K562 (cell line): Measurements from ENCODE around the gene GABARAP.

ENCODE experiments used
- CTCF ChIP-seq, 3 experiments: IDR thresholded peaks in 2 of 3; conservative IDR thresholded peaks in 1 of 3; 2 replicates each; pipeline ENCODE4 v1.5.1; 2011 to 2012; ENCODE audit warnings: low read length in 3 of 3, mild to moderate bottlenecking in 3 of 3, control low read depth in 2 of 3, improper control_type of control experiment in 1 of 3, inconsistent platforms in 1 of 3, low read depth in 1 of 3, mixed read lengths in 1 of 3, moderate library complexity in 1 of 3; ENCODE audit not compliant: insufficient read depth in 2 of 3
- GATAD2B ChIP-seq: fragments of 450-650 bp; IDR thresholded peaks from 2 replicates; pipeline ENCODE4 v1.6.1; 2017; ENCODE audit warnings: mild to moderate bottlenecking, borderline replicate concordance
- MTA3 ChIP-seq: fragments of 450-650 bp; formaldehyde crosslinking; IDR thresholded peaks from 2 replicates; pipeline ENCODE4 v1.6.1; 2017; ENCODE audit warnings: mild to moderate bottlenecking, borderline replicate concordance
- NFIX ChIP-seq: fragments of 250-450 bp; sonication (Bioruptor Pico); IDR thresholded peaks from 2 replicates; pipeline ENCODE4 v1.4.0; 2020; ENCODE audit warnings: low read depth, mild to moderate bottlenecking, moderate library complexity
- ZNF408 ChIP-seq: fragments of 250-450 bp; sonication (Bioruptor Pico); IDR thresholded peaks from 2 replicates; pipeline ENCODE4 v1.4.0; 2020; ENCODE audit warnings: low read depth, mild to moderate bottlenecking, moderate library complexity

DNA sequence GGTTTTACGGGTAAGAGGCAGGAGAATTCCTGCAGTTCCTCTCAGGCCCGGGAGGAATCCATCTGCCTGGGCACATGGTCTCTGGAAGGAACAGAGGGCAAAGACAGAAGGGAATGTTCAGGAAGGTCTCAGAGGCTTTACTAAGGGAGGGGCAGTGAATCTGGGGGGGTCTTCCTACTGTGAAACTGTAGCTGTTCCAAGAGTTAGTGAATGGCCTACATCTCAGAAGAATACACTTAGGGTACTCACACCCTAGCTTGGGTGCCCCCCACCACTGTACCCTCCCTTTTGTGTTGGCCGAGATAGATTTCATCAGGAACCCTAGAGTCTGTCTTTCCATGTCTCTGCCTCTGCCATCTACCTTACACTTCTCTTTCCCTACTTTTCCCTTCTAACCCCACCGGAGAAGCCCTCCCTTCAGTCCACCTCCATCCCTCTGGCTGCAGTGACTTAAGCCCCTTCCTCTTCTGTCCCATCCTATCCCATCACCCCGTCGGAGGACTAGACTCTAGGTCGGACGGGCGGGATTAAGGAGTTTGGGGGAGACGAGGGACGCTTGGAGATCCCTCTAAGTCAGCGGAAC is 22.9 kb downstream of the GABARAP start:
- no peak for TF ChIP-seq MTA3
- no peak for TF ChIP-seq CTCF (IDR thresholded peaks at IDR 0.05 in 2 of 3, conservative IDR thresholded peaks at IDR 0.05 in 1 of 3; ENCODE audit: insufficient read depth in 2 of 3, low read depth in 1 of 3, low read length in 3 of 3)
- TF ChIP-seq ZNF408 = no peak
- no peak for TF ChIP-seq GATAD2B
- TF ChIP-seq NFIX (CRISPR knock-in tag) = no peak
